Gastroesophageal sphincter (tissue), 3 donors: ENCODE data around the gene CNGB1.

ENCODE experiments used
- CTCF ChIP-seq, 4 experiments: fragments of 200-600 bp in 2 of 4; fragments of 450-650 bp in 2 of 4; sonication (generic) in 1 of 4; IDR thresholded peaks; one replicate each; pipeline ENCODE4 v1.5.1; 2017 to 2019; ENCODE audit warnings: antibody characterized with exemption in 4 of 4, mild to moderate bottlenecking in 2 of 4, moderate library complexity in 2 of 4
- EP300 ChIP-seq: sonication (generic); formaldehyde crosslinking; IDR thresholded peaks from one replicate; pipeline ENCODE4 v1.6.1; 2017; ENCODE audit warnings: antibody characterized with exemption, mild to moderate bottlenecking
- POLR2A ChIP-seq, 2 donors: fragments of 450-650 bp; IDR thresholded peaks; one replicate each; pipeline ENCODE4 v1.6.1; 2017; ENCODE audit warnings: antibody characterized with exemption in 2 of 2, mild to moderate bottlenecking in 2 of 2, moderate library complexity in 1 of 2
- POLR2AphosphoS5 ChIP-seq: sonication (generic); formaldehyde crosslinking; IDR thresholded peaks from one replicate; pipeline ENCODE4 v1.6.1; 2017; ENCODE audit warnings: antibody characterized with exemption

- TF ChIP-seq POLR2A (IDR thresholded peaks at IDR 0.05) (no peak), CTCF (IDR thresholded peaks at IDR 0.05) (no peak), EP300 (no peak), POLR2AphosphoS5 (no peak)
These were observed 115.7 kb downstream of the CNGB1 start for GRCh38 chr16:57855188-57855587.
